ENCODE results near the gene ACP6.

The ACP6 gene

DNA sequence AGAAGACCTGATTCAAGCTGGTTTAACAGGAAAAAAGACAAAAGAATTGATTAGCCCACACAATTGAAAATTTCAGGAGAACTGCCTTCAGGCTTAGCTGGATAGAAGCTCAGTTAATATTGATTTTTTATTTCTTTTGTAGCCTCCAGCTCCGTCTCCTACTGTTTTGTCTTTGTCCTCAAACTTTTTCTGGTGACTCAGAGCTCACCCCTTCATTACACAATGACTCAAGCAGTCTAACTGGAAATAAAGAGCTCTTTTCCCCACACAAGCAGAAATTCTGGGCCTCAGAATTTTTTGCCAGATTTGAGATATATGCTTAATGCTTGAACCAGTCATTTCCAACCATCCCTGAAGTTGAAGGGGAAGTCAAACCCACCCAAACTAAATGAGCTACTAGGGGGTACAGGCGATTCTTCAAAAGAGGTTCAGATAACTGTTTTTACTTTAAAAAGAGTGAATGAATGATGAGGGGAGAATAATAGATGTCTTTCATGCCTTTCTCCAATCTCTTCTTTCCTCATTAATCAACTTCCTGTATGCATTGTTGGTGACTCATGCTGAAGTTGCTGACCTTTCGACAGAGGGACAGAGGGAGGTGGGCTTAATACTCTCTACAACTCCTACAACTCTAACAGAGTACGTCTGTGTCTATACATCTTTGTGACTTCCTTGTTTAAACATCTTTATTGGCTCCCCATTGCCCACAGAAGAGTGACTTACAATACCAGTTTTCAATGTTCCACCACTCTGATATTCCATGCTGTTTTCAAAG lies 6.2 kb upstream of the ACP6 start (continued):
- TF ChIP-seq, protein P1, sequence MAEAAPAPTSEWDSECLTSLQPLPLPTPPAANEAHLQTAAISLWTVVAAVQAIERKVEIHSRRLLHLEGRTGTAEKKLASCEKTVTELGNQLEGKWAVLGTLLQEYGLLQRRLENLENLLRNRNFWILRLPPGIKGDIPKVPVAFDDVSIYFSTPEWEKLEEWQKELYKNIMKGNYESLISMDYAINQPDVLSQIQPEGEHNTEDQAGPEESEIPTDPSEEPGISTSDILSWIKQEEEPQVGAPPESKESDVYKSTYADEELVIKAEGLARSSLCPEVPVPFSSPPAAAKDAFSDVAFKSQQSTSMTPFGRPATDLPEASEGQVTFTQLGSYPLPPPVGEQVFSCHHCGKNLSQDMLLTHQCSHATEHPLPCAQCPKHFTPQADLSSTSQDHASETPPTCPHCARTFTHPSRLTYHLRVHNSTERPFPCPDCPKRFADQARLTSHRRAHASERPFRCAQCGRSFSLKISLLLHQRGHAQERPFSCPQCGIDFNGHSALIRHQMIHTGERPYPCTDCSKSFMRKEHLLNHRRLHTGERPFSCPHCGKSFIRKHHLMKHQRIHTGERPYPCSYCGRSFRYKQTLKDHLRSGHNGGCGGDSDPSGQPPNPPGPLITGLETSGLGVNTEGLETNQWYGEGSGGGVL (tag by site-specific recombination; IDR thresholded peaks at IDR 0.05) = no peak
- no peak for TF ChIP-seq REPIN1 (tag by site-specific recombination; IDR thresholded peaks at IDR 0.05; ENCODE audit: low read depth)

DNA sequence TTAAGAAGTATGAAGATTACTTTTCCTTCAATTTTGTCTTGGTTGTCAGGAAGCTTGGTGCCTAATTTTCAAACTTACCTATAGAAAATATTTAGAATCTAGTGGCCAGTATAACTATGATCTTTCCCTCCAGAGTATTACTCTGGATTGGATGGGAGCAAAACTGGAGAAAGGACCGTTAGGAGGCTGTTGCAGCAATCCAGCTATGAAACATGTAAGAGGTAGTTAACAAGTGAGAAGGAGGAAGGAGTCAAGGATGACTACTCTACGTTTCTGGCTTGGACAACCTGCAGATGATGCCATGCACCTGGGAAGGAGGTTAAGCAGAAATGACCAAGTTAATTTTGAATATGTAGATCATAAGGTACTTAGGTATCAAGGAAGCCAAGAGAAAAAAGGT lies 3.5 kb upstream of the ACP6 start:
- POLR2A ChIA-PET = no interaction called here
- CTCF ChIA-PET = interaction anchor here (0.7 kb wide), 1 partner anchor 287 kb away, joined by 3 read pairs; no protein-coding TSS in a partner anchor
- Histone ChIP-seq H3K27ac (ENCODE audit: extremely low read depth, low read depth, low read length) (no peak overlapping the region), H3K9me3 (ENCODE audit: control insufficient read depth, insufficient read depth, low read depth, low read length) (no peaks in the 10 kb centered on the region), H3K36me3 (ENCODE audit: control insufficient read depth in 2 of 2, insufficient read depth in 1 of 2, low read length in 2 of 2) (no peaks in the 10 kb centered on the region), H3K4me3 (ENCODE audit: low read depth, low read length) (no peak overlapping the region), H3K4me1 (ENCODE audit: control insufficient read depth, insufficient read depth, low read length) (no peaks in the 10 kb centered on the region)
- TF ChIP-seq, protein P2, sequence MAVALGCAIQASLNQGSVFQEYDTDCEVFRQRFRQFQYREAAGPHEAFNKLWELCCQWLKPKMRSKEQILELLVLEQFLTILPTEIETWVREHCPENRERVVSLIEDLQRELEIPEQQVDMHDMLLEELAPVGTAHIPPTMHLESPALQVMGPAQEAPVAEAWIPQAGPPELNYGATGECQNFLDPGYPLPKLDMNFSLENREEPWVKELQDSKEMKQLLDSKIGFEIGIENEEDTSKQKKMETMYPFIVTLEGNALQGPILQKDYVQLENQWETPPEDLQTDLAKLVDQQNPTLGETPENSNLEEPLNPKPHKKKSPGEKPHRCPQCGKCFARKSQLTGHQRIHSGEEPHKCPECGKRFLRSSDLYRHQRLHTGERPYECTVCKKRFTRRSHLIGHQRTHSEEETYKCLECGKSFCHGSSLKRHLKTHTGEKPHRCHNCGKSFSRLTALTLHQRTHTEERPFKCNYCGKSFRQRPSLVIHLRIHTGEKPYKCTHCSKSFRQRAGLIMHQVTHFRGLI (tag by site-specific recombination; IDR thresholded peaks at IDR 0.05) = no peak
- TF ChIP-seq SP3 (tag by site-specific recombination; IDR thresholded peaks at IDR 0.05) = no peak
- no peak for TF ChIP-seq MYNN (tag by site-specific recombination; IDR thresholded peaks at IDR 0.05; ENCODE audit: borderline replicate concordance)
- TF ChIP-seq, protein P3, sequence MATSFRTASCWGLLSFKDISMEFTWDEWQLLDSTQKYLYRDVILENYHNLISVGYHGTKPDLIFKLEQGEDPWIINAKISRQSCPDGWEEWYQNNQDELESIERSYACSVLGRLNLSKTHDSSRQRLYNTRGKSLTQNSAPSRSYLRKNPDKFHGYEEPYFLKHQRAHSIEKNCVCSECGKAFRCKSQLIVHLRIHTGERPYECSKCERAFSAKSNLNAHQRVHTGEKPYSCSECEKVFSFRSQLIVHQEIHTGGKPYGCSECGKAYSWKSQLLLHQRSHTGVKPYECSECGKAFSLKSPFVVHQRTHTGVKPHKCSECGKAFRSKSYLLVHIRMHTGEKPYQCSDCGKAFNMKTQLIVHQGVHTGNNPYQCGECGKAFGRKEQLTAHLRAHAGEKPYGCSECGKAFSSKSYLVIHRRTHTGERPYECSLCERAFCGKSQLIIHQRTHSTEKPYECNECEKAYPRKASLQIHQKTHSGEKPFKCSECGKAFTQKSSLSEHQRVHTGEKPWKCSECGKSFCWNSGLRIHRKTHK (tag by site-specific recombination; IDR thresholded peaks at IDR 0.05) = no peak
- no peak for TF ChIP-seq ZNF48 (tag by site-specific recombination; IDR thresholded peaks at IDR 0.05)

DNA sequence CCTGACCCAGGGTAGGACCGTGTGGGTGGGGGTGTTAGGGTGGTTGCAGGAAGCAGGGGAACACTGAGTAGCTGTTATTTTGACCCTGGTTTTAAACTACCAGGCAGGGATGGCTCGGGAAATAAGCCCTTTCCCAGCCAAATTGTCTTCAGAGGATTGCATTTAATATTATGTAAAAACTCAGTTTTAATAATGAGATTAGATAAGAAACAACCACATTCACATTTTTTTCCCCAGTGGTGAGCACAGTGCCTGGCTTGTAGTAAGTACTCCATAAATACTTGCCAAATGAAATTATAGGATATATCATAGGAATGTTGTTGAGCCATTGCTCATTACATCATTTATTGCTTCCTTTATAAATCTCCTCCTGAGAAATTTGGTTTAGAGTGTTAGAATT lies 3.1 kb upstream of the ACP6 start:
- TF ChIP-seq ZNF138 (tag by site-specific recombination; IDR thresholded peaks at IDR 0.05; ENCODE audit: borderline replicate concordance) = no peak
- TF ChIP-seq GLIS2 (tag by site-specific recombination; IDR thresholded peaks at IDR 0.05) = no peak
- no peak for TF ChIP-seq ZNF24 (tag by site-specific recombination; IDR thresholded peaks at IDR 0.05)
- TF ChIP-seq, protein P4, sequence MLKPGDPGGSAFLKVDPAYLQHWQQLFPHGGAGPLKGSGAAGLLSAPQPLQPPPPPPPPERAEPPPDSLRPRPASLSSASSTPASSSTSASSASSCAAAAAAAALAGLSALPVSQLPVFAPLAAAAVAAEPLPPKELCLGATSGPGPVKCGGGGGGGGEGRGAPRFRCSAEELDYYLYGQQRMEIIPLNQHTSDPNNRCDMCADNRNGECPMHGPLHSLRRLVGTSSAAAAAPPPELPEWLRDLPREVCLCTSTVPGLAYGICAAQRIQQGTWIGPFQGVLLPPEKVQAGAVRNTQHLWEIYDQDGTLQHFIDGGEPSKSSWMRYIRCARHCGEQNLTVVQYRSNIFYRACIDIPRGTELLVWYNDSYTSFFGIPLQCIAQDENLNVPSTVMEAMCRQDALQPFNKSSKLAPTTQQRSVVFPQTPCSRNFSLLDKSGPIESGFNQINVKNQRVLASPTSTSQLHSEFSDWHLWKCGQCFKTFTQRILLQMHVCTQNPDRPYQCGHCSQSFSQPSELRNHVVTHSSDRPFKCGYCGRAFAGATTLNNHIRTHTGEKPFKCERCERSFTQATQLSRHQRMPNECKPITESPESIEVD (tag by site-specific recombination; IDR thresholded peaks at IDR 0.05) = peak; percentile 22; the same call in 1 of the 2 replicates
- TF ChIP-seq ZNF596 (tag by site-specific recombination; IDR thresholded peaks at IDR 0.05) = peak; percentile 61; the same call in 1 of the 2 replicates
- H3K36me3 ChIP-seq (ENCODE audit: control insufficient read depth in 2 of 2, insufficient read depth in 1 of 2, low read length in 2 of 2) = no peaks in the 10 kb centered on the region
- no peak overlapping the region for H3K4me3 ChIP-seq (ENCODE audit: low read depth, low read length)
- no peaks in the 10 kb centered on the region for H3K4me1 ChIP-seq (ENCODE audit: control insufficient read depth, insufficient read depth, low read length)
- H3K9me3 ChIP-seq (ENCODE audit: control insufficient read depth, insufficient read depth, low read depth, low read length) = no peaks in the 10 kb centered on the region
- CTCF ChIA-PET = interaction anchor here (0.7 kb wide), 1 partner anchor 287 kb away, joined by 3 read pairs; no protein-coding TSS in a partner anchor
- H3K27ac ChIP-seq (ENCODE audit: extremely low read depth, low read depth, low read length) = no peak overlapping the region
- POLR2A ChIA-PET = no interaction called here

All from HEK293 (cell line).